H9 (cell line): Measurements from ENCODE around the gene ANKRD13C. TPM values are rescaled to one million over a fixed set of nuclear protein-coding genes. Genes with fewer than 3 reads are reported as not detected.

Experiments
- DNase-seq: peaks from one replicate; pipeline ENCODE4 v3.0.0-alpha.2; 2017
- H2AFZ ChIP-seq: one replicate; pipeline ENCODE4 v1.6.1; 2013; ENCODE audit warnings: mild to moderate bottlenecking, low read length, control low read depth, moderate library complexity
- H2AK5ac ChIP-seq: 2 replicates; pipeline ENCODE4 v1.6.1; 2013; ENCODE audit warnings: low read length, control low read depth, mixed read lengths; ENCODE audit not compliant: insufficient read length
- H2BK120ac ChIP-seq: one replicate; pipeline ENCODE4 v1.6.1; 2013; ENCODE audit warnings: low read depth, mild to moderate bottlenecking, low read length, control low read depth, inconsistent platforms; ENCODE audit not compliant: poor library complexity, severe bottlenecking
- H2BK12ac ChIP-seq: 2 replicates; pipeline ENCODE4 v1.6.1; 2013; ENCODE audit warnings: low read length, control low read depth, mixed read lengths, low read depth; ENCODE audit not compliant: insufficient read length
- H2BK15ac ChIP-seq: 2 replicates; pipeline ENCODE4 v1.6.1; 2013; ENCODE audit warnings: low read depth, low read length, control low read depth
- H2BK20ac ChIP-seq: one replicate; pipeline ENCODE4 v1.6.1; 2013; ENCODE audit warnings: low read depth, mild to moderate bottlenecking, low read length, control low read depth, inconsistent platforms; ENCODE audit not compliant: poor library complexity, severe bottlenecking
- H2BK5ac ChIP-seq: 2 replicates; pipeline ENCODE4 v1.6.1; 2013; ENCODE audit warnings: low read length, control low read depth, mixed read lengths; ENCODE audit not compliant: insufficient read length
- H3K14ac ChIP-seq: 2 replicates; pipeline ENCODE4 v1.6.1; 2013; ENCODE audit warnings: low read length, control low read depth; ENCODE audit not compliant: insufficient read depth
- H3K18ac ChIP-seq: 2 replicates; pipeline ENCODE4 v1.6.1; 2013; ENCODE audit warnings: low read depth, mild to moderate bottlenecking, mixed read lengths, low read length, control low read depth; ENCODE audit not compliant: insufficient read length
- H3K23ac ChIP-seq: 2 replicates; pipeline ENCODE4 v1.6.1; 2013; ENCODE audit warnings: low read length, control low read depth, mixed read lengths, low read depth; ENCODE audit not compliant: insufficient read length
- H3K23me2 ChIP-seq: 2 replicates; pipeline ENCODE4 v1.6.1; 2013; ENCODE audit warnings: low read depth, mild to moderate bottlenecking, mixed read lengths, low read length, control low read depth; ENCODE audit not compliant: insufficient read length, poor library complexity, severe bottlenecking
- H3K27ac ChIP-seq: 2 replicates; pipeline ENCODE4 v1.5.1; 2013; ENCODE audit warnings: low read length, control low read depth, mixed read lengths, low read depth; ENCODE audit not compliant: insufficient read length
- H3K27me3 ChIP-seq: 2 replicates; pipeline ENCODE4 v1.6.1; 2013; ENCODE audit warnings: low read length, control low read depth, inconsistent platforms; ENCODE audit not compliant: insufficient read depth
- H3K4ac ChIP-seq: 2 replicates; pipeline ENCODE4 v1.6.1; 2013; ENCODE audit warnings: low read depth, mild to moderate bottlenecking, control low read depth, inconsistent platforms, low read length, moderate library complexity
- H3K4me1 ChIP-seq: 2 replicates; pipeline ENCODE4 v1.6.1; 2013; ENCODE audit warnings: low read length, control low read depth, inconsistent platforms; ENCODE audit not compliant: insufficient read depth
- H3K4me2 ChIP-seq: 2 replicates; pipeline ENCODE4 v1.6.1; 2013; ENCODE audit warnings: low read length, control low read depth, mixed read lengths; ENCODE audit not compliant: insufficient read length, insufficient read depth
- H3K56ac ChIP-seq: 2 replicates; pipeline ENCODE4 v1.6.1; 2013; ENCODE audit warnings: low read depth, mild to moderate bottlenecking, mixed read lengths, low read length, control low read depth; ENCODE audit not compliant: insufficient read length
- H3K79me1 ChIP-seq: 2 replicates; pipeline ENCODE4 v1.6.1; 2013; ENCODE audit warnings: low read depth, mild to moderate bottlenecking, moderate library complexity, low read length, control low read depth, inconsistent platforms; ENCODE audit not compliant: insufficient read depth, poor library complexity, severe bottlenecking
- H3K79me2 ChIP-seq: 2 replicates; pipeline ENCODE4 v1.6.1; 2013; ENCODE audit warnings: low read length, control low read depth, inconsistent platforms; ENCODE audit not compliant: insufficient read depth
- H3K9ac ChIP-seq: 2 replicates; pipeline ENCODE4 v1.6.1; 2013; ENCODE audit warnings: low read length, control low read depth, mixed read lengths; ENCODE audit not compliant: insufficient read length; ENCODE audit errors: extremely low read depth
- H3K9me3 ChIP-seq: one replicate; pipeline ENCODE4 v1.6.1; 2013; ENCODE audit warnings: low read depth, low read length, inconsistent platforms; ENCODE audit not compliant: control insufficient read depth
- H3T11ph ChIP-seq: one replicate; pipeline ENCODE4 v1.6.1; 2013; ENCODE audit warnings: mild to moderate bottlenecking, low read length, control low read depth, inconsistent platforms
- H4K20me1 ChIP-seq: one replicate; pipeline ENCODE4 v1.6.1; 2013; ENCODE audit not compliant: control insufficient read depth, insufficient read length, insufficient read depth
- H4K5ac ChIP-seq: 2 replicates; pipeline ENCODE4 v1.6.1; 2013; ENCODE audit warnings: low read depth, mild to moderate bottlenecking, mixed read lengths, low read length, control low read depth; ENCODE audit not compliant: insufficient read length
- H4K8ac ChIP-seq: replicated peaks from 2 replicates; pipeline ENCODE4 v1.6.1; 2013; ENCODE audit warnings: low read length, control low read depth, mixed read lengths, low read depth; ENCODE audit not compliant: insufficient read length
- H4K91ac ChIP-seq: 2 replicates; pipeline ENCODE4 v1.6.1; 2013; ENCODE audit warnings: low read depth, mild to moderate bottlenecking, moderate library complexity, mixed read lengths, low read length, control low read depth; ENCODE audit not compliant: insufficient read length
- H3K27ac Mint-ChIP-seq, 3 experiments: 2 replicates in 2 of 3; 3 replicates in 1 of 3; pipeline ENCODE4 v1.8.0; 2020 to 2021; ENCODE audit warnings: mixed read lengths in 3 of 3, mild to moderate bottlenecking in 1 of 3, moderate library complexity in 1 of 3
- H3K27me3 Mint-ChIP-seq: 2 replicates; pipeline ENCODE4 v1.8.0; 2021; ENCODE audit warnings: low read depth, mild to moderate bottlenecking, moderate library complexity, mixed read lengths
- H3K36me3 Mint-ChIP-seq, 3 experiments: 2 replicates in 2 of 3; 3 replicates in 1 of 3; pipeline ENCODE4 v1.8.0; 2020 to 2021; ENCODE audit warnings: low read depth in 3 of 3, mixed read lengths in 3 of 3; ENCODE audit not compliant: insufficient read depth in 1 of 3
- H3K4me1 Mint-ChIP-seq, 2 experiments: 2 replicates each; pipeline ENCODE4 v1.8.0; 2020; ENCODE audit warnings: mixed read lengths in 2 of 2
- H3K4me3 Mint-ChIP-seq, 2 experiments: 2 replicates in 1 of 2; 3 replicates in 1 of 2; pipeline ENCODE4 v1.8.0; 2020 to 2021; ENCODE audit warnings: mild to moderate bottlenecking in 2 of 2, mixed read lengths in 2 of 2, moderate library complexity in 1 of 2
- H3K9me3 Mint-ChIP-seq, 2 experiments: 2 replicates in 1 of 2; 3 replicates in 1 of 2; pipeline ENCODE4 v1.8.0; 2020; ENCODE audit warnings: mild to moderate bottlenecking in 2 of 2, mixed read lengths in 2 of 2, moderate library complexity in 1 of 2
- CTCF ChIP-seq: fragments of 200-600 bp; sonication (generic); conservative IDR thresholded peaks from 3 replicates; pipeline ENCODE4 v1.8.0; 2021; ENCODE audit warnings: antibody characterized with exemption, mild to moderate bottlenecking
- WGBS: extraction: QIAGEN DNeasy Blood & Tissue Kit; methylation state at CpG from one replicate; pipeline ENCODE4 v1.1.7; 2013; ENCODE audit warnings: missing lambda C conversion rate, low lambda C conversion rate, mixed read lengths; ENCODE audit not compliant: insufficient read length; ENCODE audit errors: extremely low coverage; 5-methylcytosine and 5-hydroxymethylcytosine counted together
- total RNA-seq: library from RNA; stranded (reverse); gene quantifications from 2 replicates; pipeline ENCODE4 v1.2.1, GENCODE V29; 2021

The ANKRD13C gene
- total RNA-seq, 1 experiment from 2014 or later = 19.7 TPM

DNA sequence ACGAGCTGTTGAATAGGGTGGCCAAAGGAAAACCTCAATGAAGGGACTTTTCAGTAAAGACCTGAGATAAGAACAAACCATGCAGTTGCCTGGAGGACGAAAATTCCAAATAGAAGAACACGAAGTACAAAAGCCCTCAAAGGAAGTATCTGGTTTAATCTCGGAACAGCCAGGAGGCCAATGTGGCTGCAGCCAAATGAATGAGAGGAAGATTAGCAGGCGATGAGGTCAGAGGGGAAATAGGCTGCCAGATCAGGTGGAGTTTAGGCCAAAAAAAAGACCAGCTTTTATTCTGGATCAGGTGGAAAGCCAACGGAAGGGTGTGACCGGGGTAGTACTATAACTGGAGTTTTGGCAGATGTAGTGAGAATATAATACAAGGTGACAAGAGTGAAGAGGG is 89.7 kb downstream of the ANKRD13C start:
- Histone ChIP-seq H4K91ac (no peak overlapping the region), H2AFZ (no peak overlapping the region), H2BK120ac (no peak overlapping the region), H3K23me2 (no peaks in the 10 kb centered on the region), H3K9me3 (no peaks in the 10 kb centered on the region), H3K4ac (no peak overlapping the region), H4K8ac (no peak overlapping the region), H3K27me3 (no peaks in the 10 kb centered on the region), H2BK20ac (no peak overlapping the region), H2BK5ac (no peak overlapping the region), H3K56ac (no peak overlapping the region), H2BK12ac (no peak overlapping the region), H2BK15ac (no peak overlapping the region), H3K23ac (no peak overlapping the region), H3K79me2 (no peaks in the 10 kb centered on the region), H4K20me1 (no peaks in the 10 kb centered on the region), H3K27ac (no peak overlapping the region), H3K9ac (no peak overlapping the region), H4K5ac (no peak overlapping the region), H3K4me2 (no peak overlapping the region), H2AK5ac (no peak overlapping the region), H3K14ac (no peak overlapping the region), H3T11ph (no peak overlapping the region), H3K4me1 (no peaks in the 10 kb centered on the region), H3K18ac (no peak overlapping the region), H3K79me1 (no peaks in the 10 kb centered on the region)
- Mint-ChIP-seq H3K36me3 (peaks cover 6 to 29% (median 26%) of the 10 kb centered on the region in 3 experiments), H3K4me3 (no peak overlapping the region), H3K4me1 (no peaks in the 10 kb centered on the region), H3K27me3 (no peaks in the 10 kb centered on the region), H3K27ac (peak overlapping the region in 2 of 3 experiments; percentile 11 to 26; a peak in 5 of 7 replicates), H3K9me3 (no peaks in the 10 kb centered on the region)
- DNase-seq = no peak
- TF ChIP-seq CTCF = no peak
- no CpG with 5 or more reads among the region's 7 CpGs for WGBS
